Aorta (tissue), 5 donors: ENCODE measurements around the gene HMGCS2. TPM values are rescaled to one million over a fixed set of nuclear protein-coding genes. Genes with fewer than 3 reads are reported as not detected.

Source experiments
- ATAC-seq: fragments of 200-7000 bp; cut with Tn5 transposase; one replicate; pipeline ENCODE4 v1.9.1; 2022; ENCODE audit warnings: moderate library complexity; ENCODE audit not compliant: low FRiP score
- DNase-seq, 2 donors: peaks; one replicate each; pipeline ENCODE4 v3.0.0-alpha.2; 2020
- H3K27ac ChIP-seq, 2 donors: one replicate each; pipeline ENCODE4 v1.5.1; 2013; ENCODE audit warnings: low read length in 2 of 2, mild to moderate bottlenecking in 2 of 2, moderate library complexity in 2 of 2, control low read depth in 1 of 2, inconsistent platforms in 1 of 2, low read depth in 1 of 2
- H3K27me3 ChIP-seq, 2 donors: one replicate each; pipeline ENCODE4 v1.6.1; 2013; ENCODE audit warnings: control low read depth in 1 of 2, low read length in 1 of 2, mild to moderate bottlenecking in 1 of 2, moderate library complexity in 1 of 2; ENCODE audit not compliant: insufficient read depth in 2 of 2, control insufficient read depth in 1 of 2
- H3K36me3 ChIP-seq, 2 donors: one replicate each; pipeline ENCODE4 v1.6.1; 2013; ENCODE audit warnings: control low read depth in 1 of 2, low read length in 1 of 2, mild to moderate bottlenecking in 1 of 2; ENCODE audit not compliant: insufficient read depth in 2 of 2, control insufficient read depth in 1 of 2
- H3K4me1 ChIP-seq, 2 donors: one replicate each; pipeline ENCODE4 v1.6.1; 2013; ENCODE audit warnings: low read length in 2 of 2, control low read depth in 1 of 2, mild to moderate bottlenecking in 1 of 2, moderate library complexity in 1 of 2; ENCODE audit not compliant: insufficient read depth in 2 of 2, control insufficient read depth in 1 of 2
- H3K4me3 ChIP-seq, 2 donors: one replicate each; pipeline ENCODE4 v1.5.1; 2013; ENCODE audit warnings: low read length in 2 of 2, control low read depth in 1 of 2, mild to moderate bottlenecking in 1 of 2
- H3K9me3 ChIP-seq: one replicate; pipeline ENCODE4 v1.6.1; 2013; ENCODE audit warnings: mild to moderate bottlenecking, low read length; ENCODE audit not compliant: control insufficient read depth
- whole genome bisulfite sequencing, 2 donors: extraction: QIAGEN DNeasy Blood & Tissue Kit; methylation state at CpG; one replicate each; pipeline ENCODE4 v1.1.7; 2013; 5-methylcytosine and 5-hydroxymethylcytosine counted together
- intact Hi-C, 2 donors: fragments of 100-400 bp; cut with DNase I; formaldehyde crosslinking; loops; one replicate each; pipeline versions ENCODE4 v1.14.2 to v1.15.0; 2022
- polyA plus RNA-seq, 2 donors: library from polyadenylated mRNA; stranded (reverse); fragments of 200-250 nt; gene quantifications; one replicate each; pipeline ENCODE4 v1.2.3, GENCODE V29; 2013
- total RNA-seq, 2 donors: library from RNA; stranded (reverse); fragmentation: NEBNext Ultra II Directional; extraction: Animal tissue kit (Norgen Biotek cat#: 25700); gene quantifications; one replicate each; pipeline ENCODE4 v1.2.1, GENCODE V29; 2021
- donor health status: healthy with polysubstance abuse.
- donor health status: Bipolar disorder and iron deficiency.
- donor health status: DM: no; HTN: no; CAD: no.
- donor health status: DM: no; HTN: no; CAD: no.
- donor health status: DM: yes; HTN: yes; CAD: no.

Gene HMGCS2
- total and polyA plus RNA-seq, 4 donors = 1.1 to 9.8 TPM; not detected in 2

DNA sequence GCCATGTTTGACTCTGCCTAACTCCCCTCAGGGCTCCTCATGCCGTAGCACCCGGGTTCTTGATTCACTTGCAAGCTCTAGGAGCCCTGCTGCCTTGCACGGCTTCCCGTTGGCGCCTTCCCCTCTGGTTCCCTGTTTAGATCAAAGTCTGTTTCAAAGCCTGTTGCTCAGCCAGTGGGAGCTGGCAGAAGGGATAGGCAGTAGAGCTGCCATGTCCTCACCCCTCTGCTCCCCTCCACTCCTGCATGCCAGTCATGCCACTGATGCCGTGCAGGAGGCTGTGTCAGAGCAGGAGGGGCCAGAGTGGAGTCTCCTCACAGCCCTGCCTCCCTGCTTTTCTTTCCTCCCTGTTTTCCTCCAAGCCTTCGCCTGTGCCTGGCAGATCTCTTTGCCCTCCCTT, 26.5 kb downstream of the HMGCS2 start:
- WGBS, 2 donors = 6 to 11% methylated on average over 7 of the region's 7 CpGs
- no peaks in the 10 kb centered on the region for H3K36me3 ChIP-seq
- H3K9me3 ChIP-seq = no peaks in the 10 kb centered on the region
- H3K27ac ChIP-seq = peak overlapping the region; percentile 32 to 41
- intact Hi-C loops = no loop called here
- ATAC-seq (peak; percentile 42), DNase-seq (peak; percentile 59 to 83)
- no peaks in the 10 kb centered on the region for H3K4me1 ChIP-seq
- H3K4me3 ChIP-seq = no peak overlapping the region
- H3K27me3 ChIP-seq = no peaks in the 10 kb centered on the region

- WGBS, 2 donors = 94 to 95% methylated on average over 13 of the region's 13 CpGs
- DNase-seq = no peak
- intact Hi-C loops = no loop called here
- ATAC-seq = no peak
- Histone ChIP-seq H3K36me3 (no peaks in the 10 kb centered on the region), H3K4me3 (no peak overlapping the region), H3K9me3 (no peaks in the 10 kb centered on the region), H3K27ac (peak overlapping the region in 1 of 2 donors; percentile 41), H3K27me3 (no peaks in the 10 kb centered on the region), H3K4me1 (no peaks in the 10 kb centered on the region)
Observed at GRCh38 chr1:119740896-119741780, 27.6 kb downstream of the HMGCS2 start.

DNA sequence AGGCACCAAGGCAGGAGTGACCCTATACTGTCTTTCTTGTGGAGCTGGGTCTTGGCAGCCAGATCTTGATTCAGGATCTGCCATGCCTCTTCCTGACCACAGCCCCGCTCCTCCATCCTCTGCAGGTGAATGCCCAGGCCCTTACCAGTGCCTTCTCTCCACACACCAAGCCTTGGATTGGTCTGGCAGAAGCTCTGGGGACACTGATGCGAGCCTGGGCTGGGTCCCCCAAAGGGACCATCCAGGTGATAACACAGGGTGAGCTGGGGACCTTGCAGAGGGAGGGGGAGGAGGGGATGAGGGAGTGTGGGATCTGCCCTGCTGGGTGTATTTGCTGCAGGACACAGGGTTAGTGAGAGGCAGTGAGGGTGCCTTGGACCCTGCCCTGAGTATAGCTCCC, 28.4 kb downstream of the HMGCS2 start:
- Histone ChIP-seq H3K9me3 (no peaks in the 10 kb centered on the region), H3K4me3 (no peak overlapping the region), H3K4me1 (no peaks in the 10 kb centered on the region), H3K27ac (no peak overlapping the region), H3K36me3 (no peaks in the 10 kb centered on the region), H3K27me3 (no peaks in the 10 kb centered on the region)
- ATAC-seq = no peak
- intact Hi-C loops = no loop called here
- no peak for DNase-seq
- 99 to 100% methylated on average over 2 of the region's 2 CpGs for WGBS, 2 donors

DNA sequence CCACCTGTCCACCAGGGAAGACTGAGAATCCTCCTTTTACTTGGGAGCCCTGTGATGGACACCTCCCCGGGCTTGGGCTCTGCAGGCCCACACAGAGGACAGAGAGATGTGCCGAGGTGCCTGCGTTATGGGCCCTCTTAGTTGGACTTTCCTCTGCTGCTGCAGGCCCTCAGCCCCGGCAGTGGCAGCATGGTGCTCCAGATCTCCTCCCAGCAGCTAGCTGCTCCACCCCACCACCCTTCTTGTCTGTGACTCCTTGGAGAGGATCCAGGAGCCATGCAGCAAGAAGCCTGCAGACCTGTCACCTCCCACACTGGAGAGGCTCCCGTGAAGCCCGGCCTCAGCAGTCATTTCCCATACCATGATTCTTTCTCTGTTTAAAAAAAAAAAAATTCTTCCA, 29.6 kb downstream of the HMGCS2 start:
- intact Hi-C loops = no loop called here
- 80 to 83% methylated on average over 6 of the region's 6 CpGs for WGBS, 2 donors
- Histone ChIP-seq H3K4me1 (no peaks in the 10 kb centered on the region), H3K4me3 (no peak overlapping the region), H3K27me3 (no peaks in the 10 kb centered on the region), H3K27ac (no peak overlapping the region), H3K9me3 (no peaks in the 10 kb centered on the region), H3K36me3 (no peaks in the 10 kb centered on the region)
- ATAC-seq = no peak
- DNase-seq = no peak

- no peaks in the 10 kb centered on the region for H3K4me1 ChIP-seq
- DNase-seq (no peak), ATAC-seq (no peak)
- no peaks in the 10 kb centered on the region for H3K27me3 ChIP-seq
- no peaks in the 10 kb centered on the region for H3K9me3 ChIP-seq
- H3K36me3 ChIP-seq = peaks cover 0 to 1% of the 10 kb centered on the region in 2 donors
- no peak overlapping the region for H3K27ac ChIP-seq
- 75 to 80% methylated on average over 7 of the region's 7 CpGs for WGBS, 2 donors
- intact Hi-C loops = no loop called here
- H3K4me3 ChIP-seq = no peak overlapping the region
Observed at GRCh38 chr1:119738100-119738720, 30.5 kb downstream of the HMGCS2 start.

DNA sequence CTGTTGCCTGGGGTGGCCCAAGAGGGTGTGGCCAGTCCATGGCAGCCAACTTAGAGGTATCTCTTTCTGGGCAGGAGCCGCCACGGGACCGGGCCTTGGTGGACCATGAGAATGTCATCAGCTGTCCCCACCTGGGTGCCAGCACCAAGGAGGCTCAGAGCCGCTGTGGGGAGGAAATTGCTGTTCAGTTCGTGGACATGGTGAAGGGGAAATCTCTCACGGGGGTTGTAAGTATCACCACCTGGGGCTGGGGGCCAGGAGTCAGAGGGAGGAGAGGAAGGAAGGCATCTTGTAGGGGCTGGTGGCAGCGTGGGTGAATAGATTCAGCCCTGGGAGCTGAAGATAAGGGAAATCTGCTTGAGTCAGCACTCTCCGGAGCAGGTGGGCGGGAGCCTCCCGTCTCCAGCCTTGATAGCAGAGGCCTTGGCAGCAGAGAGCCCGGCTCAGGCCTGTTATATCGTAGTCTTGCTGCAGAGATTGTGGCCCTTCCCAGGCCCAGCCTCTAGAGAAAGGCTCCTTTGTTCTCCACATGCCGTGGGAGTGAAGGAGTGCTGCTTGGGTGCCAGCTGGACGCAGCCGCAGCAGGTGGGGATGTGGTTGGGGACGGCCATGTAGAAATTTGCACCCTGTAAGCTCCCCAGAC, 31.5 kb downstream of the HMGCS2 start:
- H3K9me3 ChIP-seq = no peaks in the 10 kb centered on the region
- no peak overlapping the region for H3K4me3 ChIP-seq
- no peaks in the 10 kb centered on the region for H3K4me1 ChIP-seq
- no peak for ATAC-seq
- H3K27me3 ChIP-seq = no peaks in the 10 kb centered on the region
- intact Hi-C loops = no loop called here
- peaks cover 0 to 1% of the 10 kb centered on the region in 2 donors for H3K36me3 ChIP-seq
- WGBS, 2 donors = 73 to 78% methylated on average over 16 of the region's 16 CpGs
- no peak overlapping the region for H3K27ac ChIP-seq
- no peak for DNase-seq

DNA sequence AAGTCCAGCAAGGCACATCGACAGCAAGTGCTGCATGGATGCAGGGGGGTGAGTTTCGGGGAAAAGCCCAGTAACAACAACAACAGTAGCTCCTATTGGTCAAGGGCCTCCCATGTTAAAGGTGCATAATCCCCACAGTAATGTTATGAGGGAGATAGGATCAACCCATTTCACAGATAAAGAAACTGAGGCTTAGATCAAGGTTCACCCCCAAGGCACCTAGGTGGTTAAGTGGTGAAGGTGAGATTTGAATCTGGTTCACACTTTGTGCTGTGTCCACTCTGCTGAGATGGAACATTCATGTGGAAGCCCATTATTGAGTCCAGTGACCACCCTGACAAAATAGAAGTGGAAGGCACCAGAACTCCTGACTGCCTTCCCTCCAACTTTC, 32.1 kb downstream of the HMGCS2 start:
- intact Hi-C loops = no loop called here
- WGBS, 2 donors = 94 to 96% methylated on average over 2 of the region's 2 CpGs
- H3K27me3 ChIP-seq = no peaks in the 10 kb centered on the region
- DNase-seq (no peak), ATAC-seq (no peak)
- no peaks in the 10 kb centered on the region for H3K9me3 ChIP-seq
- peaks cover 0 to 1% of the 10 kb centered on the region in 2 donors for H3K36me3 ChIP-seq
- H3K4me1 ChIP-seq = no peaks in the 10 kb centered on the region
- H3K27ac ChIP-seq = no peak overlapping the region
- no peak overlapping the region for H3K4me3 ChIP-seq

GRCh38 chr1:119735217-119735616, 33.5 kb downstream of the HMGCS2 start:
- no peak overlapping the region for H3K27ac ChIP-seq
- peak; percentile 15 for ATAC-seq
- 92 to 94% methylated on average over 14 of the region's 14 CpGs for whole genome bisulfite sequencing, 2 donors

More at GRCh38 chr1:119735217-119735616, 33.5 kb downstream of the HMGCS2 start:
- H3K4me3 ChIP-seq = no peak overlapping the region
- DNase-seq = no peak
- no peaks in the 10 kb centered on the region for H3K27me3 ChIP-seq
- H3K36me3 ChIP-seq = peaks cover 0 to 1% of the 10 kb centered on the region in 2 donors
- no peaks in the 10 kb centered on the region for H3K4me1 ChIP-seq
- intact Hi-C loops = no loop called here
- no peaks in the 10 kb centered on the region for H3K9me3 ChIP-seq
